Liver (tissue), 3 donors: ENCODE data around the gene GRIN2A.

Experiments
- EGR1 ChIP-seq, 2 donors: IDR thresholded peaks; 2 replicates each; pipeline ENCODE4 v1.6.1; 2016 to 2018; ENCODE audit warnings: antibody characterized with exemption in 2 of 2, low read depth in 2 of 2
- GABPA ChIP-seq, 2 donors: IDR thresholded peaks in 1 of 2; conservative IDR thresholded peaks in 1 of 2; 2 replicates each; pipeline ENCODE4 v1.6.1; 2016; ENCODE audit warnings: antibody characterized with exemption in 2 of 2, mild to moderate bottlenecking in 1 of 2, moderate library complexity in 1 of 2
- TAF1 ChIP-seq: conservative IDR thresholded peaks from 2 replicates; pipeline ENCODE4 v1.6.1; 2016; ENCODE audit warnings: antibody characterized with exemption, mild to moderate bottlenecking
- TF ChIP-seq, protein P1 (sequence below): fragments of 150-350 bp; IDR thresholded peaks from 2 replicates; pipeline ENCODE4 v1.5.1; 2017; ENCODE audit warnings: improper control_type of control experiment, low read depth, low read length; ENCODE audit not compliant: missing input control
- TF ChIP-seq, protein P2 (sequence below): IDR thresholded peaks from 2 replicates; pipeline ENCODE4 v1.6.1; 2016; ENCODE audit warnings: antibody characterized with exemption
- TF ChIP-seq, protein P3 (sequence below): IDR thresholded peaks from 2 replicates; pipeline ENCODE4 v1.6.1; 2016; ENCODE audit warnings: antibody characterized with exemption, mild to moderate bottlenecking
- donor health status: healthy.
- donor health status: healthy.

DNA sequence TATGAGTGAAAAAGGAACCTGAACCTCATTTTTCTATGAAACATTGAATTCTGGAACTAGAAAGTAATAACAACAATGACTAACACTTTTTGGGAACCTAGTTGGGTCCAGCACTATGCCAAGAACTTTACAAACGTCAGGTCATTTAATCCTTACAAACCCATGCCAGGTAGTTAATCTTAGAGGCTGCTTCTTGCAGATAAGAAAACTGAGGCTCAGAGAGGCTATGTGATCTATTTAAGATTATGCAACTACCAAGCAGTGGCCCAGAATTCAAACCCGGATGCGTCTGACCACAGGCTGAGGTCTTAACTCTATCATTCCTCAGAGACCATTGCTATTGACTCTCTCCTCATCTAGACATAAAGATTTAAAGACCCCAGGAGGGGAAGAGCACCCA is 358.7 kb downstream of the GRIN2A start:
- TF ChIP-seq, protein P1, sequence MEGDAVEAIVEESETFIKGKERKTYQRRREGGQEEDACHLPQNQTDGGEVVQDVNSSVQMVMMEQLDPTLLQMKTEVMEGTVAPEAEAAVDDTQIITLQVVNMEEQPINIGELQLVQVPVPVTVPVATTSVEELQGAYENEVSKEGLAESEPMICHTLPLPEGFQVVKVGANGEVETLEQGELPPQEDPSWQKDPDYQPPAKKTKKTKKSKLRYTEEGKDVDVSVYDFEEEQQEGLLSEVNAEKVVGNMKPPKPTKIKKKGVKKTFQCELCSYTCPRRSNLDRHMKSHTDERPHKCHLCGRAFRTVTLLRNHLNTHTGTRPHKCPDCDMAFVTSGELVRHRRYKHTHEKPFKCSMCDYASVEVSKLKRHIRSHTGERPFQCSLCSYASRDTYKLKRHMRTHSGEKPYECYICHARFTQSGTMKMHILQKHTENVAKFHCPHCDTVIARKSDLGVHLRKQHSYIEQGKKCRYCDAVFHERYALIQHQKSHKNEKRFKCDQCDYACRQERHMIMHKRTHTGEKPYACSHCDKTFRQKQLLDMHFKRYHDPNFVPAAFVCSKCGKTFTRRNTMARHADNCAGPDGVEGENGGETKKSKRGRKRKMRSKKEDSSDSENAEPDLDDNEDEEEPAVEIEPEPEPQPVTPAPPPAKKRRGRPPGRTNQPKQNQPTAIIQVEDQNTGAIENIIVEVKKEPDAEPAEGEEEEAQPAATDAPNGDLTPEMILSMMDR = no peak
- TF ChIP-seq, protein P2, sequence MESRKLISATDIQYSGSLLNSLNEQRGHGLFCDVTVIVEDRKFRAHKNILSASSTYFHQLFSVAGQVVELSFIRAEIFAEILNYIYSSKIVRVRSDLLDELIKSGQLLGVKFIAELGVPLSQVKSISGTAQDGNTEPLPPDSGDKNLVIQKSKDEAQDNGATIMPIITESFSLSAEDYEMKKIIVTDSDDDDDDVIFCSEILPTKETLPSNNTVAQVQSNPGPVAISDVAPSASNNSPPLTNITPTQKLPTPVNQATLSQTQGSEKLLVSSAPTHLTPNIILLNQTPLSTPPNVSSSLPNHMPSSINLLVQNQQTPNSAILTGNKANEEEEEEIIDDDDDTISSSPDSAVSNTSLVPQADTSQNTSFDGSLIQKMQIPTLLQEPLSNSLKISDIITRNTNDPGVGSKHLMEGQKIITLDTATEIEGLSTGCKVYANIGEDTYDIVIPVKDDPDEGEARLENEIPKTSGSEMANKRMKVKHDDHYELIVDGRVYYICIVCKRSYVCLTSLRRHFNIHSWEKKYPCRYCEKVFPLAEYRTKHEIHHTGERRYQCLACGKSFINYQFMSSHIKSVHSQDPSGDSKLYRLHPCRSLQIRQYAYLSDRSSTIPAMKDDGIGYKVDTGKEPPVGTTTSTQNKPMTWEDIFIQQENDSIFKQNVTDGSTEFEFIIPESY = no peak
- TF ChIP-seq, protein P3, sequence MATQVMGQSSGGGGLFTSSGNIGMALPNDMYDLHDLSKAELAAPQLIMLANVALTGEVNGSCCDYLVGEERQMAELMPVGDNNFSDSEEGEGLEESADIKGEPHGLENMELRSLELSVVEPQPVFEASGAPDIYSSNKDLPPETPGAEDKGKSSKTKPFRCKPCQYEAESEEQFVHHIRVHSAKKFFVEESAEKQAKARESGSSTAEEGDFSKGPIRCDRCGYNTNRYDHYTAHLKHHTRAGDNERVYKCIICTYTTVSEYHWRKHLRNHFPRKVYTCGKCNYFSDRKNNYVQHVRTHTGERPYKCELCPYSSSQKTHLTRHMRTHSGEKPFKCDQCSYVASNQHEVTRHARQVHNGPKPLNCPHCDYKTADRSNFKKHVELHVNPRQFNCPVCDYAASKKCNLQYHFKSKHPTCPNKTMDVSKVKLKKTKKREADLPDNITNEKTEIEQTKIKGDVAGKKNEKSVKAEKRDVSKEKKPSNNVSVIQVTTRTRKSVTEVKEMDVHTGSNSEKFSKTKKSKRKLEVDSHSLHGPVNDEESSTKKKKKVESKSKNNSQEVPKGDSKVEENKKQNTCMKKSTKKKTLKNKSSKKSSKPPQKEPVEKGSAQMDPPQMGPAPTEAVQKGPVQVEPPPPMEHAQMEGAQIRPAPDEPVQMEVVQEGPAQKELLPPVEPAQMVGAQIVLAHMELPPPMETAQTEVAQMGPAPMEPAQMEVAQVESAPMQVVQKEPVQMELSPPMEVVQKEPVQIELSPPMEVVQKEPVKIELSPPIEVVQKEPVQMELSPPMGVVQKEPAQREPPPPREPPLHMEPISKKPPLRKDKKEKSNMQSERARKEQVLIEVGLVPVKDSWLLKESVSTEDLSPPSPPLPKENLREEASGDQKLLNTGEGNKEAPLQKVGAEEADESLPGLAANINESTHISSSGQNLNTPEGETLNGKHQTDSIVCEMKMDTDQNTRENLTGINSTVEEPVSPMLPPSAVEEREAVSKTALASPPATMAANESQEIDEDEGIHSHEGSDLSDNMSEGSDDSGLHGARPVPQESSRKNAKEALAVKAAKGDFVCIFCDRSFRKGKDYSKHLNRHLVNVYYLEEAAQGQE = no peak
- TF ChIP-seq EGR1 (IDR thresholded peaks at IDR 0.05; ENCODE audit: low read depth in 2 of 2) (no peak), TAF1 (no peak), GABPA (IDR thresholded peaks at IDR 0.05 in 1 of 2, conservative IDR thresholded peaks at IDR 0.05 in 1 of 2) (no peak)
